Epithelial cell of esophagus (primary cell): ENCODE results near the gene ZC3H4.

ENCODE experiments used
- DNase-seq: peaks from one replicate; pipeline ENCODE4 v3.0.0; 2010; ENCODE audit warnings: low read depth
- H3K4me3 ChIP-seq: 2 replicates; pipeline ENCODE4 v1.5.1; 2011; ENCODE audit warnings: mild to moderate bottlenecking, low read length, control low read depth
- TF ChIP-seq, protein P1 (sequence below): IDR thresholded peaks from 2 replicates; pipeline ENCODE4 v1.5.1; 2011; ENCODE audit warnings: low read depth, mild to moderate bottlenecking, low read length, control low read depth, inconsistent platforms; ENCODE audit not compliant: insufficient read depth; ENCODE audit errors: missing control alignments

The ZC3H4 gene

GRCh38 chr19:47124937-47125668, 11.5 kb upstream of the ZC3H4 start:
- TF ChIP-seq, protein P1, sequence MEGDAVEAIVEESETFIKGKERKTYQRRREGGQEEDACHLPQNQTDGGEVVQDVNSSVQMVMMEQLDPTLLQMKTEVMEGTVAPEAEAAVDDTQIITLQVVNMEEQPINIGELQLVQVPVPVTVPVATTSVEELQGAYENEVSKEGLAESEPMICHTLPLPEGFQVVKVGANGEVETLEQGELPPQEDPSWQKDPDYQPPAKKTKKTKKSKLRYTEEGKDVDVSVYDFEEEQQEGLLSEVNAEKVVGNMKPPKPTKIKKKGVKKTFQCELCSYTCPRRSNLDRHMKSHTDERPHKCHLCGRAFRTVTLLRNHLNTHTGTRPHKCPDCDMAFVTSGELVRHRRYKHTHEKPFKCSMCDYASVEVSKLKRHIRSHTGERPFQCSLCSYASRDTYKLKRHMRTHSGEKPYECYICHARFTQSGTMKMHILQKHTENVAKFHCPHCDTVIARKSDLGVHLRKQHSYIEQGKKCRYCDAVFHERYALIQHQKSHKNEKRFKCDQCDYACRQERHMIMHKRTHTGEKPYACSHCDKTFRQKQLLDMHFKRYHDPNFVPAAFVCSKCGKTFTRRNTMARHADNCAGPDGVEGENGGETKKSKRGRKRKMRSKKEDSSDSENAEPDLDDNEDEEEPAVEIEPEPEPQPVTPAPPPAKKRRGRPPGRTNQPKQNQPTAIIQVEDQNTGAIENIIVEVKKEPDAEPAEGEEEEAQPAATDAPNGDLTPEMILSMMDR = peak; percentile 63
- H3K4me3 ChIP-seq = no peak overlapping the region
- peak; percentile 82 for DNase-seq

DNA sequence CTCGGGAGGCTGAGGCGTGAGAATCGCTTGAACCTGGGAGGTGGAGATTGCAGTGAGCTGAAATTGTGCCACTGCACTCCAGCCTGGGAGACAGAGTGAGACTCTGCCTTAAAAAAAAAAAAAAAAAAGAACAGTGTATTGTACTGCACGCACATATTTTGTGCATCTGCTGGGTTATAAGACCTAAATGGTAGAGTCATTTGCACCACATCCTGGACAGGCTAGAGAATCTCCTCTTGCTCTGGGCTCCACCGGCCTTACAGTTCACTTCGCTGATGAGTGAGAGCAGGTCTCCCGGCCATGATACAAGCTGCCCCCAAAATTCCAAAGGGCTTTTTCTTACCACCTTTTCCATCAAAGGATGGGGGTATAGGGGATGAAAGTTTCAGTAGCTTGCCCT, 9.8 kb upstream of the ZC3H4 start:
- no peak overlapping the region for H3K4me3 ChIP-seq
- TF ChIP-seq, protein P1 = no peak
- no peak for DNase-seq

DNA sequence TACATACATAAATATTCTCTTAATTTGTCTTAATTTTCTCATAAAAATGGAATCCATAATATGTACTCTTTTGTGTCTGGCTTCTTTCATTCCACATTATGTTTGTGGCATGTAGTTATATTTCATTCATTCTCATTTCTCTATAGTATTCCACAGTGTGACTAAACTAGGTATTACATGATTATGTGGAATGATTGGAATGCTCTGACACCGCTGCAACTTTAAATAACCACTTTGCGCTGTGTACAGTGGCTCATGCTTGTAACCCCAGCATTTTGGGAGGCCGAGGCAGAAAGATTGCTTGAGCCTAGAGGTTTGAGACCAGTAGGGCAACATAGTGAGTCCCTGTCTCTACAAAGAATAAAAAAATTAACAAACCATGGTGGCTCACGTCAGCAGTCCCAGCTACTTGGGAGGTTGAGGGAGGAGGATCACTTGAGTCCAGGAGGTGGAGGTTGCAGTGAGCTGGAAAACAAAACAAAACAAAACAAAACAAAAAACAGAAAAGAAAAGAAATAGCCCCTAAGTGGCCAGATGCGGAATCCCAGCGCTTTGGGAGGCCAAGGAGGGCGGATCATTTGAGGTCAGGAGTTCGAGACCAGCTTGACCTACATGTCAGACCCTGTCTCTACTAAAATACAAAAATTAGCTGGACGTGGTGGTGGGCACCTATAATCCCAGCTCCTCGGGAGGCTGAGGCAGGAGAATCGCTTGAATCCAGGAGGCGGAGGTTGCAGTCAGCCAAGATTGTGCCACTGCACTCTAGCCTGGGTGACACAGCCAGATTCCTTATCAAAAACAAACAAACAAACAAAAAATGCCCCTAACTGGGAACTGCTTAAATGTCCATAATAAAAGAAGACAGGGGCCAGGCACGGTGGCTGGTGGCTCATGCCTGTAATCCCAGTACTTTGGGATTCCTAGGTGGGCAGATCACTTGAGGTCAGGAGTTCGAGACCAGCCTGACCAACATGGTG, 9.1 kb upstream of the ZC3H4 start:
- DNase-seq = peak; percentile 79
- no peak overlapping the region for H3K4me3 ChIP-seq
- TF ChIP-seq, protein P1 = no peak

DNA sequence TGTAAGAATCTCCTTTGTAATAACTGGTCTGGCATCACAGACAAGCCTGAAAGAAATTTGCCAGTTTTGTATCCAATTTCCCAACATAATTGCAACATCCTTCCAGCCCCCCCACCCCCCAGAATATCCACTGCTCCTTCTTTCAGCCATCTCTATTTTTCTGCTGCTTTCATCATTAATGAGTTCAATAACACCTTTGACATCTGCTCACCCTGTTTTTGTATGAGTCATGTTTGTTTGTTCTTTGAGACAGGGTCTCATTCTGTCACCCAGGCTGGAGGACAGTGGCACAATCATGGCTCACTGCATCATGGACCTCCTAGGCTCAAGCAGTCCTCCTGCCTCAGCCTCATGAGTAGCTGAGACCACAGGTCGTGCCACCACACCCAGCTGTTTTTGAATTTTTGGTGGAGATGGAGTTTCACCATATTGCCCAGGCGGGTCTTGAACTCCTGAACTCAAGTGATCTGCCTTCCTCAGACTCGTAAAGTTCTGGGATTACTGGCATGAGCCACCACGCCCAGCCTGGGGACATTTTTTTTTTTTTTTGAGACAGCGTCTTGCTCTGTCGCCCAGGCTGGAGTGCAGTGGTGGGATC, 7.0 kb upstream of the ZC3H4 start:
- TF ChIP-seq, protein P1 = no peak
- no peak for DNase-seq
- H3K4me3 ChIP-seq = no peak overlapping the region

- DNase-seq = no peak
- TF ChIP-seq, protein P1 = no peak
- H3K4me3 ChIP-seq = peak overlapping the region; percentile 99
Measured at GRCh38 chr19:47113850-47114651, 475 bp upstream of the ZC3H4 start.
